ENCODE data around the gene DOCK1. TPM values are rescaled to one million over a fixed set of nuclear protein-coding genes. Genes with fewer than 3 reads are reported as not detected.

Gene DOCK1
- total RNA-seq, 2 experiments from 2014 or later, result 0.14 to 0.18 TPM

DNA sequence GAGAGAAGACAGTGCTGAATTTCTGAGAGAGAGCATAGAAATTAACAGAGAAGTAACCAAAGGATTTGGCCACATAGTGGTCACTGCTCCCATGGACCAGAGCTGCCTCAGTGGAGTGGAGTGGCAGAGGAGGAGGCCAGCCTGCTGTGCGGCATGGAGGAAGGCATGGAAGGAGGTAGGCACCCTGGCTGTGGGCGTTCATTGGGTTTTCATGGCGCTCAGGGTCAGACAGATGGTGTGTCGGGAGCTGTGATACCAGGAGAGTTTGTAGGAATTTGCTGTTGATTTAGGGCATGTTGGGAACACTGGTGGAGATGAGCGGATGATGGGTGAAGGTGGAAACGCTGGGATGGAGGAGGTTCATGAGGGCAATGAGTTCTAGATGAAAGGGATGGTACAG is 370.0 kb downstream of the DOCK1 start:
- no peak for ATAC-seq
- intact Hi-C loops (cut with micrococcal nuclease), result no loop called here
- POLR2A ChIA-PET, result no interaction called here
- TF ChIP-seq, protein P1, sequence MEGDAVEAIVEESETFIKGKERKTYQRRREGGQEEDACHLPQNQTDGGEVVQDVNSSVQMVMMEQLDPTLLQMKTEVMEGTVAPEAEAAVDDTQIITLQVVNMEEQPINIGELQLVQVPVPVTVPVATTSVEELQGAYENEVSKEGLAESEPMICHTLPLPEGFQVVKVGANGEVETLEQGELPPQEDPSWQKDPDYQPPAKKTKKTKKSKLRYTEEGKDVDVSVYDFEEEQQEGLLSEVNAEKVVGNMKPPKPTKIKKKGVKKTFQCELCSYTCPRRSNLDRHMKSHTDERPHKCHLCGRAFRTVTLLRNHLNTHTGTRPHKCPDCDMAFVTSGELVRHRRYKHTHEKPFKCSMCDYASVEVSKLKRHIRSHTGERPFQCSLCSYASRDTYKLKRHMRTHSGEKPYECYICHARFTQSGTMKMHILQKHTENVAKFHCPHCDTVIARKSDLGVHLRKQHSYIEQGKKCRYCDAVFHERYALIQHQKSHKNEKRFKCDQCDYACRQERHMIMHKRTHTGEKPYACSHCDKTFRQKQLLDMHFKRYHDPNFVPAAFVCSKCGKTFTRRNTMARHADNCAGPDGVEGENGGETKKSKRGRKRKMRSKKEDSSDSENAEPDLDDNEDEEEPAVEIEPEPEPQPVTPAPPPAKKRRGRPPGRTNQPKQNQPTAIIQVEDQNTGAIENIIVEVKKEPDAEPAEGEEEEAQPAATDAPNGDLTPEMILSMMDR (IDR thresholded peaks at IDR 0.05), result no peak
- H3K4me1 Mint-ChIP-seq (ENCODE audit: low read depth), result no peaks in the 10 kb centered on the region
- CTCF ChIA-PET, result no interaction called here
- H3K27ac Mint-ChIP-seq, result no peak overlapping the region
- H3K27me3 Mint-ChIP-seq, result peaks cover 10% of the 10 kb centered on the region
- no peak for DNase-seq
- H3K9me3 Mint-ChIP-seq, result no peaks in the 10 kb centered on the region
- no peak overlapping the region for H3K4me3 Mint-ChIP-seq
- H3K36me3 Mint-ChIP-seq (ENCODE audit: low read depth), result no peaks in the 10 kb centered on the region

DNA sequence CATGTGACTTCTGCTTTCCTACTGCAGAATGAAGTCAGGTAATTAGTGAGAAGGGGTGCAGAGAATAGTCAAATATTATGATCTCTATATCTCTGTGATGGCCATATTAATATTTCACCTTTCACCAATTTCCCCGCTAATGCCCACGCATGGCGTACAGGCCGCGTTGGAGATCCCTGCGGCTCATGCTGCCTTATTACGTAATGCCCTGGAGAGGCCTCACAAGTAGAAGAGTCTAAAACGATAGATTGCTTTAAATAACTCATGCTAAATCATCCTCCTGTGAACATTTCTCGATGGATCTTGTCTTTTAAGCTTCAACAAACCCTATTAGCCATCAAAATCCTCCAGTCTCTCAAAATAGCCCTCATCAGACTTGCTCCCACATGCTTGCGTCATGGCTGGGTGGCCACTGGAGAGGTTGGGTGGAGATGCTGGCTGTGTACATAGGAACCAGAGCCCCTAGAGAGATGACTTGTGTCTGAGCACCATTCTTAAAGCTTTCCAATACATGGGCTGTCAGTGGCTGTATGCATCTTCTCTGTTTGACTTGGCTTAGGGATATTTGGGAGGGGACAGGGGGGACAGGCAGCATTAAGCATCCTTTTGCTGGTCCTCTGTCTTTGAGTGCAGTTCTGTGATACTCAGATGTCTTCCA is 370.7 kb downstream of the DOCK1 start:
- intact Hi-C loops (cut with micrococcal nuclease), result no loop called here
- Mint-ChIP-seq H3K9me3 (no peaks in the 10 kb centered on the region), H3K36me3 (ENCODE audit: low read depth) (no peaks in the 10 kb centered on the region), H3K4me1 (ENCODE audit: low read depth) (no peaks in the 10 kb centered on the region), H3K27ac (no peak overlapping the region), H3K27me3 (peaks cover 7% of the 10 kb centered on the region), H3K4me3 (no peak overlapping the region)
- no peak for ATAC-seq
- TF ChIP-seq, protein P1 (IDR thresholded peaks at IDR 0.05), result no peak
- POLR2A ChIA-PET, result no interaction called here
- DNase-seq, result no peak
- CTCF ChIA-PET, result no interaction called here

DNA sequence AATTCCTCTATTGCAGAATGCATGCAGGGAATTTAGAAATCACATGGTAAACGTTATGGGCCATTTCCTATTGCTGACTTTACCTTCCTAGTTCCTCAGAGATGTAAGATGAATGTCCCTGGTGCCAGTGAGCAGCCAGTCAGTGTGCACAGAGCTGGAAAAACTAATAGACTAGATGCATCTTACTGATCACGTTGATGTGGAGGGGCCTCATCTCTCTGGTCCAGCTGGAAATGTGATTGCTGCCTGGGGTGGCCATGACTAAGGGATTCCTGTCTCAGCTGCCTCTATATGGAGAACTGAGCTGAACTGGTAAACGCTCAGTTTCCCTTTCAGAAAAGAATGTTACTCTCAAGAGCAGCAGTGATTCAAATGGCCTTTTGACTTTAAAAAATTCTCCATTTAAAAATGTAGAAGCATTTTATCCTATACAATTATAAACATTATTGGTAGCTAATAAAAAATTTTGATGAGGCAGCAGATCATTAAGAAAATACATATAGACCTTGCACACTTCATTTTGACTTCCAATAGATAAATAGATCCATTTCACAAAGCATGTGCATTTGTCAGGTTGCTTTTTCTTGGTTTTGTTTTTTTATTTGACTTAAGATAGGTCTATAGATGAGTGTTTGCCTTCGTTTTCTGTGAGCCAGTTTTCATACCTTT is 371.7 kb downstream of the DOCK1 start:
- TF ChIP-seq, protein P1 (IDR thresholded peaks at IDR 0.05), result no peak
- no peaks in the 10 kb centered on the region for H3K36me3 Mint-ChIP-seq (ENCODE audit: low read depth)
- no peak for DNase-seq
- ATAC-seq, result no peak
- POLR2A ChIA-PET, result no interaction called here
- no peaks in the 10 kb centered on the region for H3K9me3 Mint-ChIP-seq
- H3K27ac Mint-ChIP-seq, result no peak overlapping the region
- H3K27me3 Mint-ChIP-seq, result peaks cover 6% of the 10 kb centered on the region
- H3K4me3 Mint-ChIP-seq, result no peak overlapping the region
- CTCF ChIA-PET, result interaction anchor here (1.2 kb wide), 1 partner anchor 15 kb away, joined by 5 read pairs; no protein-coding TSS in a partner anchor
- intact Hi-C loops (cut with micrococcal nuclease), result no loop called here
- no peaks in the 10 kb centered on the region for H3K4me1 Mint-ChIP-seq (ENCODE audit: low read depth)

DNA sequence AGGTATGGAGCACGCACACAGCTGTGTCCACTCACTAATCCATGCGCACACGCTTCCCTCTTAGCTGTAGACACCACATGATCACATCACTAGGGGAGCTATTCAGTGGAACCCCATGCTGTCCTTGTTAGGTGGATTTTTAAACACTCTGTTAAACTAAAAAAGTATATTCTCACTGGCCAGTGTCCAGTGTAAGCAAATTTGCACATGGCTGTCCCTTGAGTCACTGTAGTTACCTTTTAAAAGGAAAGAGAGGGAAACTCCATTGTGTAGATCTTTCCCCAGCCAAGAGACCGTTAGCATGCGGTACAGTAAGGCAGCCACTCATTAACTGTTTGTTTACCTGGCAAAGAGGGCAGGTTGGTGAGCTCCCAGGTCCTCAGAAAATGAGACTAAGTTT is 372.8 kb downstream of the DOCK1 start:
- Mint-ChIP-seq H3K27me3 (peaks cover 6% of the 10 kb centered on the region), H3K36me3 (ENCODE audit: low read depth) (no peaks in the 10 kb centered on the region), H3K4me3 (no peak overlapping the region), H3K4me1 (ENCODE audit: low read depth) (no peaks in the 10 kb centered on the region), H3K27ac (no peak overlapping the region), H3K9me3 (no peaks in the 10 kb centered on the region)
- TF ChIP-seq, protein P1 (IDR thresholded peaks at IDR 0.05), result no peak
- ATAC-seq (no peak), DNase-seq (no peak)
- intact Hi-C loops (cut with micrococcal nuclease), result no loop called here
- ChIA-PET POLR2A (no interaction called here), CTCF (no interaction called here)

DNA sequence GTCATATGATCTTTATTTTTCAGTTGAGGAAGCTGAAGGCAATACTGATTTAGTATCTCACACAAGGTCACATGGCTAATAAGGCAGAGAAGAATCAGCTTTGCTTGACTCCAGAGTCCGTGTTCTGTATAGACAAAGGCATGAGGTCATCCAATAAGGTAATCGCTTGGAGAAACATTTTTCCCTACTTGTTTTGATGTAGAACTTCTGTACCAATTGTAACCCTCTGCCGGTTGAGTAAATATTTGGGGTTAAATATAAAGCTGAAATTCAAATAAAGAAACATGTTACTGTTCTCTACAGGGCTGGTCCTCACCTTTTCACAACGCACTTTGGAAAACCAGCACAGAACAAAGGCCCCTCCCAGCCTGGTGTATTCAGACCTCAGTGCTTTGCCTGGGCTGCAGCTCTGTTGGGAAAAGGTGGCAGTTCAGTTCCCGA is 374.1 kb downstream of the DOCK1 start:
- DNase-seq, result no peak
- POLR2A ChIA-PET, result no interaction called here
- intact Hi-C loops (cut with micrococcal nuclease), result no loop called here
- Mint-ChIP-seq H3K4me3 (no peak overlapping the region), H3K36me3 (ENCODE audit: low read depth) (no peaks in the 10 kb centered on the region), H3K9me3 (no peaks in the 10 kb centered on the region), H3K4me1 (ENCODE audit: low read depth) (no peaks in the 10 kb centered on the region), H3K27me3 (peaks cover 6% of the 10 kb centered on the region), H3K27ac (no peak overlapping the region)
- CTCF ChIA-PET, result no interaction called here
- TF ChIP-seq, protein P1 (IDR thresholded peaks at IDR 0.05), result no peak
- no peak for ATAC-seq
